ENCODE results near the gene PPP2R1B.

Gene PPP2R1B

GRCh38 chr11:111764621-111765020 lies 1.6 kb downstream of the PPP2R1B start:
- H3K4me3 ChIP-seq: peak overlapping the region; percentile 79 to 99 (median 94); a peak in 19 of 20 replicates
- peaks cover 0 to 6% (median 0%) of the 10 kb centered on the region in 11 experiments; a peak in 6 of 22 replicates for H3K27me3 ChIP-seq
- peak overlapping the region; percentile 69 to 93 (median 90) for H3K4me2 ChIP-seq
- H3K9ac ChIP-seq: peak overlapping the region in 10 of 11 experiments; percentile 80 to 90 (median 86); a peak in 15 of 22 replicates
- no peak for TF ChIP-seq Cebpa-rat (IDR thresholded peaks at IDR 0.05)
- peaks cover 37 to 54% (median 50%) of the 10 kb centered on the region in 11 experiments for H3K36me3 ChIP-seq
- H3K4me1 ChIP-seq: peaks cover 14 to 50% (median 40%) of the 10 kb centered on the region in 10 experiments
- peaks cover 0 to 37% (median 4%) of the 10 kb centered on the region in 11 experiments; a peak in 8 of 22 replicates for H4K20me1 ChIP-seq
- no peaks in the 10 kb centered on the region for H3K9me3 ChIP-seq (replicated peaks in 1 of 11)
- no peak overlapping the region for H3K27ac ChIP-seq

GRCh38 chr11:111762981-111763643 lies 3.1 kb downstream of the PPP2R1B start:
- no peak for TF ChIP-seq Cebpa-rat (IDR thresholded peaks at IDR 0.05)
- Histone ChIP-seq H3K9me3 (replicated peaks in 1 of 11) (no peaks in the 10 kb centered on the region), H3K9ac (no peak overlapping the region), H3K27me3 (peaks cover 0 to 6% (median 0%) of the 10 kb centered on the region in 11 experiments; a peak in 6 of 22 replicates), H3K4me2 (peak overlapping the region in 7 of 11 experiments; percentile 15 to 92 (median 27); a peak in 12 of 22 replicates), H3K4me3 (no peak overlapping the region), H3K27ac (no peak overlapping the region), H4K20me1 (peaks cover 0 to 37% (median 4%) of the 10 kb centered on the region in 11 experiments; a peak in 8 of 22 replicates), H3K4me1 (peaks cover 14 to 56% (median 45%) of the 10 kb centered on the region in 10 experiments), H3K36me3 (peaks cover 52 to 69% (median 65%) of the 10 kb centered on the region in 11 experiments)

- Histone ChIP-seq H3K9ac (no peak overlapping the region), H3K36me3 (peaks cover 58 to 75% (median 71%) of the 10 kb centered on the region in 11 experiments), H3K27ac (no peak overlapping the region), H3K27me3 (peaks cover 0 to 6% (median 0%) of the 10 kb centered on the region in 11 experiments; a peak in 6 of 22 replicates), H3K9me3 (replicated peaks in 1 of 11) (no peaks in the 10 kb centered on the region), H3K4me1 (peaks cover 14 to 56% (median 45%) of the 10 kb centered on the region in 10 experiments), H3K4me2 (peak overlapping the region in 4 of 11 experiments; percentile 15 to 92 (median 72); a peak in 9 of 22 replicates), H3K4me3 (no peak overlapping the region), H4K20me1 (peaks cover 0 to 37% (median 4%) of the 10 kb centered on the region in 11 experiments; a peak in 8 of 22 replicates)
- TF ChIP-seq Cebpa-rat (IDR thresholded peaks at IDR 0.05): no peak
These were observed 3.7 kb downstream of the PPP2R1B start for GRCh38 chr11:111762526-111762925.

GRCh38 chr11:111761036-111761435 lies 5.2 kb downstream of the PPP2R1B start:
- peaks cover 0 to 37% (median 4%) of the 10 kb centered on the region in 11 experiments; a peak in 8 of 22 replicates for H4K20me1 ChIP-seq
- no peak overlapping the region for H3K4me3 ChIP-seq
- peaks cover 13 to 46% (median 37%) of the 10 kb centered on the region in 10 experiments for H3K4me1 ChIP-seq
- no peak overlapping the region for H3K27ac ChIP-seq
- no peaks in the 10 kb centered on the region for H3K27me3 ChIP-seq
- H3K4me2 ChIP-seq: no peak overlapping the region
- H3K36me3 ChIP-seq: peaks cover 69 to 89% (median 86%) of the 10 kb centered on the region in 11 experiments
- no peak for TF ChIP-seq Cebpa-rat (IDR thresholded peaks at IDR 0.05)
- no peaks in the 10 kb centered on the region for H3K9me3 ChIP-seq (replicated peaks in 1 of 11)
- no peak overlapping the region for H3K9ac ChIP-seq

- Histone ChIP-seq H3K9ac (no peak overlapping the region), H3K4me1 (peaks cover 10 to 42% (median 33%) of the 10 kb centered on the region in 10 experiments), H3K9me3 (replicated peaks in 1 of 11) (no peaks in the 10 kb centered on the region), H4K20me1 (peaks cover 0 to 32% (median 3%) of the 10 kb centered on the region in 11 experiments; a peak in 8 of 22 replicates), H3K36me3 (peaks cover 81 to 100% (median 98%) of the 10 kb centered on the region in 11 experiments), H3K4me2 (peak overlapping the region in 6 of 11 experiments; percentile 11 to 49 (median 26); a peak in 8 of 22 replicates), H3K4me3 (no peak overlapping the region), H3K27me3 (no peaks in the 10 kb centered on the region), H3K27ac (no peak overlapping the region)
- TF ChIP-seq Cebpa-rat (IDR thresholded peaks at IDR 0.05): no peak
These were observed 6.3 kb downstream of the PPP2R1B start for GRCh38 chr11:111759778-111760407.

GRCh38 chr11:111759376-111759775 lies 6.8 kb downstream of the PPP2R1B start:
- Histone ChIP-seq H3K9me3 (replicated peaks in 1 of 11) (no peaks in the 10 kb centered on the region), H3K27ac (no peak overlapping the region), H3K4me3 (no peak overlapping the region), H4K20me1 (peaks cover 0 to 27% (median 3%) of the 10 kb centered on the region in 11 experiments; a peak in 7 of 22 replicates), H3K36me3 (peaks cover 85 to 100% (median 100%) of the 10 kb centered on the region in 11 experiments), H3K27me3 (no peaks in the 10 kb centered on the region), H3K4me1 (peaks cover 5 to 37% (median 28%) of the 10 kb centered on the region in 10 experiments), H3K9ac (no peak overlapping the region), H3K4me2 (peak overlapping the region in 6 of 11 experiments; percentile 11 to 49 (median 26); a peak in 8 of 22 replicates)
- TF ChIP-seq Cebpa-rat (IDR thresholded peaks at IDR 0.05): no peak

- no peaks in the 10 kb centered on the region for H3K9me3 ChIP-seq (replicated peaks in 1 of 11)
- no peak overlapping the region for H3K27ac ChIP-seq
- H3K36me3 ChIP-seq: peaks cover 95 to 100% (median 100%) of the 10 kb centered on the region in 11 experiments
- H3K4me1 ChIP-seq: peaks cover 0 to 17% (median 11%) of the 10 kb centered on the region in 10 experiments; a peak in 12 of 20 replicates
- no peak overlapping the region for H3K4me2 ChIP-seq
- H3K27me3 ChIP-seq: no peaks in the 10 kb centered on the region
- H3K9ac ChIP-seq: no peak overlapping the region
- H4K20me1 ChIP-seq: no peaks in the 10 kb centered on the region
- H3K4me3 ChIP-seq: no peak overlapping the region
- no peak for TF ChIP-seq Cebpa-rat (IDR thresholded peaks at IDR 0.05)
These were observed 10.1 kb downstream of the PPP2R1B start for GRCh38 chr11:111756097-111756496.

- peaks cover 91 to 100% (median 100%) of the 10 kb centered on the region in 11 experiments for H3K36me3 ChIP-seq
- no peak for TF ChIP-seq Cebpa-rat (IDR thresholded peaks at IDR 0.05)
- H3K4me3 ChIP-seq: no peak overlapping the region
- H4K20me1 ChIP-seq: peaks cover 0 to 3% (median 0%) of the 10 kb centered on the region in 11 experiments; a peak in 3 of 22 replicates
- H3K4me1 ChIP-seq: no peaks in the 10 kb centered on the region
- peaks cover 0 to 8% (median 0%) of the 10 kb centered on the region in 11 experiments; a peak in 6 of 22 replicates for H3K9me3 ChIP-seq (replicated peaks in 1 of 11)
- no peak overlapping the region for H3K4me2 ChIP-seq
- no peak overlapping the region for H3K9ac ChIP-seq
- no peak overlapping the region for H3K27ac ChIP-seq
- no peaks in the 10 kb centered on the region for H3K27me3 ChIP-seq
These were observed 16.5 kb downstream of the PPP2R1B start for GRCh38 chr11:111749646-111750045.
